ENCODE results near the gene AIF1L.

The AIF1L gene

GRCh38 chr9:131078427-131079366 lies 17.6 kb upstream of the AIF1L start:
- H3K27ac ChIP-seq: no peak overlapping the region
- TF ChIP-seq ZFX (IDR thresholded peaks at IDR 0.05): no peak
- no peak for TF ChIP-seq CTCF (conservative IDR thresholded peaks at IDR 0.05)

DNA sequence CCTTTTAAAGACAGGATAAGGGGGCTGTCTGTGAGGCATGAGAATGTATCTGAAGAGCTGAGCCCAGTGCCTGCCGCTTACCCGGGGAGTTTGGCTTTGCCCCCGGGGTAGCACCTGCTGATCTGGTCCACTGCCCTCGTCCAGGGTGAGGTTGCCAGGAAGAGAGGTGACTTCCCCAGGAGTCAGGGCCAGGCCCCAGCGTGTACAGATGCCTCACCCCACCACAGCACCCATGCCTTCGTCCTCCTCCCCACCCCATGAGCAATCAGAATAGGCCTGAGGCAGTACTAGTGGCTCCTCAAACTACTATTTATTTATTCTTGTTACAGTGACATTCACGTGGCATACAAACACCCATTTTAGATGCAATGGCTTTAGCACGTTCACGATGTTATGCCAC lies 15.7 kb upstream of the AIF1L start:
- no peak for TF ChIP-seq CTCF (conservative IDR thresholded peaks at IDR 0.05)
- no peak for TF ChIP-seq ZFX (IDR thresholded peaks at IDR 0.05)
- H3K27ac ChIP-seq: no peak overlapping the region

DNA sequence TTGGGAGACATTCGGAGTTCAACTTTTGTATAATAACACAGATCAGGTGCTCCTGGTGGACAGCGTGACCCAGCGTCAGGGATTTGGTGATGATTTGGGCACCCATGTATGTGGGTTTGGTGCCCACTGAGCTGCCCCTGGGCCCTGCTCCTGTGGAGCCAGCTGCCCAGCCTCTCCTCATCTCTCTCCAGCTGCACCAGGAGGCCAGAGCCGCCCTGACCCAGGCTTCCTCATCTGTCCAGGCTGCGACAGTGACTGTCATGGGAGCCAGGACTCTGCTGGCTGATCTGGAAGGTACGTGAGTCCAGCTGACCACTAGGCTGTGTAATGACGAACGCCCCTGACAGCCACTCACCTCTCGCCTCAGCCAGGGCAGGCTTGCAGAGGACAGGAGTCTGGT lies 14.5 kb upstream of the AIF1L start:
- no peak overlapping the region for H3K27ac ChIP-seq
- TF ChIP-seq CTCF (conservative IDR thresholded peaks at IDR 0.05): no peak
- TF ChIP-seq ZFX (IDR thresholded peaks at IDR 0.05): no peak

- no peak for TF ChIP-seq CTCF (conservative IDR thresholded peaks at IDR 0.05)
- no peak overlapping the region for H3K27ac ChIP-seq
Observed at GRCh38 chr9:131082774-131083512, 13.4 kb upstream of the AIF1L start.

DNA sequence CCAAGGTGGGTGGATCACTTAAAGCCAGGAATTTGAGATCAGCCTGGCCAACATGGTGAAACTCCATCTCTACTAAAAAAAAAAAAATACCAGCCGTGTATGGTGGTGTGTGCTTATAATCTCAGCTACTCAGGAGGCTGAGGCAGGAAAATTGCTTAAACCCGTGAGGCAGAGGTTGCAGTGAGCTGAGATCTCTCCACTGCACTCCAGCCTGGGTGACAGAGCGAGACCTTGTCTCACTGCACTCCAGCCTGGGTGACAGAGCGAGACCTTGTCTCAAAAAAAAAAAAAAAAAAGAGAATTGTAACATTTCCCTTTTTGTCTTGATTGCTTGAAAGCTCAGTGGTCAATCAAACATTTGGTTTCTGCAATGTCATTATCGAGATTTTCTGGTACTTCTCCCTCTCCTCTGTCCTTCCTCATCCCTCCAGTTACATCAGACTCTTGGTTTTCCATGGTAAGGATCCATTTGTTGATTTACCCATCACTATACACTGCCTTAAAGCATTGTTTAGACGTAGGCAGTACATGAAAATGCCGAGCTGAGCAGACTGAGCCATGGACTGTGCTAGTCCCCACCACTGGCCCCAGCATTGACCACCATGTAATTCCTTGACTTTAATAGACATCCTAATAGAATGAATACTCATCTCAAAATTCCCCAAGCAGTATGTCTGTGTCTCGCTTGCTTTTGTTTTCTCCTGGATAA lies 11.5 kb upstream of the AIF1L start:
- TF ChIP-seq CTCF (conservative IDR thresholded peaks at IDR 0.05): no peak
- TF ChIP-seq ZFX (IDR thresholded peaks at IDR 0.05): no peak
- H3K27ac ChIP-seq: no peak overlapping the region

GRCh38 chr9:131085370-131086122 lies 10.8 kb upstream of the AIF1L start:
- H3K27ac ChIP-seq: no peak overlapping the region
- TF ChIP-seq CTCF (conservative IDR thresholded peaks at IDR 0.05) (no peak), ZFX (IDR thresholded peaks at IDR 0.05) (no peak)

Data from C4-2B (cell line).